Large intestine (tissue), 3 donors: ENCODE data around the gene C3orf52. TPM values are rescaled to one million over a fixed set of nuclear protein-coding genes. Genes with fewer than 3 reads are reported as not detected.

Experiments used
- DNase-seq, 2 donors: peaks; one replicate each; pipeline versions ENCODE4 v3.0.0 to v3.0.0-alpha.2; 2013
- H3K27ac ChIP-seq: one replicate; pipeline ENCODE4 v1.5.1; 2013; ENCODE audit warnings: low read length
- H3K27me3 ChIP-seq: 2 replicates; pipeline ENCODE4 v1.6.1; 2013; ENCODE audit warnings: low read length; ENCODE audit not compliant: control insufficient read depth, insufficient read depth
- H3K36me3 ChIP-seq: 2 replicates; pipeline ENCODE4 v1.6.1; 2013; ENCODE audit warnings: low read length; ENCODE audit not compliant: control insufficient read depth, insufficient read depth
- H3K4me1 ChIP-seq: one replicate; pipeline ENCODE4 v1.6.1; 2013; ENCODE audit warnings: low read length; ENCODE audit not compliant: control insufficient read depth, insufficient read depth
- H3K4me3 ChIP-seq: one replicate; pipeline ENCODE4 v1.5.1; 2013; ENCODE audit warnings: low read length
- H3K9me3 ChIP-seq: one replicate; pipeline ENCODE4 v1.6.1; 2013; ENCODE audit warnings: mild to moderate bottlenecking, low read depth, low read length, moderate library complexity; ENCODE audit not compliant: control insufficient read depth
- WGBS: methylation state at CpG from one replicate; pipeline ENCODE4 v1.1.5; 2013; ENCODE audit warnings: low lambda C conversion rate; ENCODE audit not compliant: insufficient coverage; 5-methylcytosine and 5-hydroxymethylcytosine counted together
- polyA plus RNA-seq: library from polyadenylated mRNA; unstranded; fragments of 120-200 nt; gene quantifications from one replicate; pipeline ENCODE4 v1.2.1, GENCODE V29; 2013

C3orf52 gene
- polyA plus RNA-seq, 1 donor, result 14.1 TPM

DNA sequence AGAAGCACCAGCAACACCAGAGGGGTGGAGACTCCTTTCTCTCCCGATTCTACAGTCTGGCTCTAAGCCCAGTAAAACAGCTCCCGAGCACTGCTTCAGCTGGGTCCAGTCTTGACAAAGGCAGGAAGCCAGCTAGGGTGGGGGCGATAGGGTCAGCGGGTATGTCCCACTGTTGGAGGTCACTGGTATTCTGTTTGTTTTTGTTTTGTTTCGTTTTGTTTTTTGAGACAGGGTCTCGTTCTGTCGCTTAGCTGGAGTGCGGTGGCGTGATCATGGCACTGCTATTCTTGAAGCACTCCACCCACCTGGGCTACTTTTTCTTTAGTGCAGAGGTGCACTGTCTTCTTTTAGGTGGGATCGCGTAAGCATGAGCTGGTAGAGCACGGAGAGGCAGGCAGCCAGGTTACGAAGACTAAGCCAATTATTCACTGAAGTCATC, 30.6 kb downstream of the C3orf52 start:
- H3K27me3 ChIP-seq, result no peaks in the 10 kb centered on the region
- no peaks in the 10 kb centered on the region for H3K4me1 ChIP-seq
- no peak overlapping the region for H3K27ac ChIP-seq
- no CpG with 5 or more reads among the region's 13 CpGs for WGBS
- no peaks in the 10 kb centered on the region for H3K9me3 ChIP-seq
- H3K36me3 ChIP-seq, result peaks cover 3% of the 10 kb centered on the region
- DNase-seq, result no peak
- H3K4me3 ChIP-seq, result no peak overlapping the region

DNA sequence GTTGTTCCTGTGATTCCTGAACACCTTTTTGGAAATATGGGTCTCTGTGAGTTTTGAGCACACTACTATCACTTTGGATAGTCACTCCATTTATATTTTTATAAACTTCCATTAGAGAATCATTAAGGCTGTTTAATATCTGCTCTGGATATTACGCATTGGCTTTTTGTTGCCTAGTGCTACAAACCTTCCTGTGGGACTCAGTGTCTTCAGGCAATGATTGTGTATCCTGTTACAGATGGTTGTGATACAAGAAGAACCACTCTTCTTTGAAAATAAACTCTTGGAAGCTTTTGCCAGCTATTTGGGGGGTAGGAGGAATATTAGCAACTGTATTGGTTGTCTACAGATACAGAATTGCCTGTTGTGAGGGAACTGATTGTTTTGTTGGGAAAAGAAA, 31.2 kb downstream of the C3orf52 start:
- DNase-seq, result no peak
- H3K36me3 ChIP-seq, result peaks cover 3% of the 10 kb centered on the region
- no peak overlapping the region for H3K27ac ChIP-seq
- H3K27me3 ChIP-seq, result no peaks in the 10 kb centered on the region
- WGBS, result no CpG with 5 or more reads among the region's 1 CpG
- H3K4me3 ChIP-seq, result no peak overlapping the region
- no peaks in the 10 kb centered on the region for H3K9me3 ChIP-seq
- no peaks in the 10 kb centered on the region for H3K4me1 ChIP-seq

DNA sequence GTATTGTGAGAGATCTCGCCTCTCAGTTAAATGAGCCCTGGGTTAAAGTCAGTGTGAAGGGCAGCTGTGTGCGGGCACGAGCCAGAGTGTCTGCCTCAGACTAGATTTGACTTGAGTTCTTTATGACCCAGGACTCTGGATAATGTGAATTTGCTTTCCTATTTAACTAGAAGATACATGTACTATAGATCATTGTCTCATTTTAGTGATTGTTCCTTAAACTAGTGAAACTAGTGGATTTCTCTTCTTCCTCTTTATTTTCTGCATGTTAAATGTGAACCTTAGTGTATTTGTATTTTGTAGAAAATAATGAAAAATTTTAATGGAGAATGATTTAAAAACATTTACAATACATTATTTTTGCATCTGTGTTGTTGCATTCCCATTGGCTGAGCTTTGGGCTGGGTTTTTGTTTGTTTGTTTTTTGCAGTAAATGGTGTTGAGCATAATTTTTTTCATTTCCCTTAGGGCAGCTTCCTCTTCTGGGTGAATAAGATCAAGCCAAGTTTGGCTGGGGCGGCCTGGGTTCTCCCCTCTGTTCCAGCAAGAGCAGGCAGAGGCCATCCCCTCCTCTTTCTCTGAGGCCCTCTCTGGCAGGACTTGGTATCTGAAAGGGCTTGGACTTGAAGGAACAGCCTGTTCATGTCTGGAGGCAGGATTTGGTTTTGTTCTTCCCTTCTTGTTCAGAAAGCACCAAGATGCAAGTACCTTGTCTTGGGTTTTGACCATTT, 31.8 kb downstream of the C3orf52 start:
- H3K36me3 ChIP-seq, result peaks cover 2% of the 10 kb centered on the region
- no peaks in the 10 kb centered on the region for H3K9me3 ChIP-seq
- no peaks in the 10 kb centered on the region for H3K27me3 ChIP-seq
- DNase-seq, result no peak
- no peaks in the 10 kb centered on the region for H3K4me1 ChIP-seq
- H3K27ac ChIP-seq, result no peak overlapping the region
- WGBS, result no CpG with 5 or more reads among the region's 4 CpGs
- H3K4me3 ChIP-seq, result no peak overlapping the region

DNA sequence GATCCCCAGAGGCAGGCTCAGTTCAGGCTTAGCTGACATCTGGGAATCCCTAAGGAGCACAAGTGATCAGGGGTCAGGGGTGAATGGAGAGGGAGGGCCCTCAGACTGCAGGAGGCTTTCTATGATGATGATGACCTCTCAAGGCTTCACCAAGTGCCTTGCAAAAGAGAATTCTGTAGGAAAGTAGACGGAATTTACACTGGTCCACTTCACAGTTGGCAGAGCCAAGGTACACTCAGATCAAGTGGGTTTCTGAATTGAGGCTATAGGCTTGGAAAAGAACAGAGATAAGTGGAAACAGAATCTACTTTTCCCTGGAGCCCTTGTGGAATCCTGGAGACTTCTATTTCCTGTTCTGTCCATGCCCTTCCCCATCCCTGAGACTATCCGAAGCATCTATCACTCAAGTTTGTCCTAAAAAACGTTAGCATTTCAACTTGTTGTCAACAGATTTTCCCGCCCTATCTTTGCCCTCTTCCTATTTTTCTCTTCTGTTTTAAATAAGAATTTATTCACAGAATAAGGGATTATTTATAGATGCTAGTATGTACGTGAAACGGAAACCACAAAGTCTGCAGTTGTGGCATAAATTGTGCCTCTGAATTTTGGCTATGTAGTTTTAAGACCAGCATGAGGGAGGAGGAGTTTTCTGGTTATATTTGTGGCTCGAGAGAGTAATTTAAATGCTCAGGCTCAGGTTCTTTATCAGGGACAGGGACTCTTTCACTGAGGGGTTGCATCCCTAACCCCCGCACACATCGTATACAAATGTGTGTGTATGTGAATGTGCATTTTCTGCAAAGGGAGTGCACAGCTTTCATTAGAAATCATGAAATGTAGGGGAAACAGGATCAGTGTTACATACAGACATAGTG, 34.0 kb downstream of the C3orf52 start:
- WGBS, result 93% methylated on average over 4 of the region's 9 CpGs
- no peak for DNase-seq
- Histone ChIP-seq H3K27me3 (no peaks in the 10 kb centered on the region), H3K36me3 (no peaks in the 10 kb centered on the region), H3K27ac (no peak overlapping the region), H3K4me3 (no peak overlapping the region), H3K9me3 (no peaks in the 10 kb centered on the region), H3K4me1 (no peaks in the 10 kb centered on the region)

DNA sequence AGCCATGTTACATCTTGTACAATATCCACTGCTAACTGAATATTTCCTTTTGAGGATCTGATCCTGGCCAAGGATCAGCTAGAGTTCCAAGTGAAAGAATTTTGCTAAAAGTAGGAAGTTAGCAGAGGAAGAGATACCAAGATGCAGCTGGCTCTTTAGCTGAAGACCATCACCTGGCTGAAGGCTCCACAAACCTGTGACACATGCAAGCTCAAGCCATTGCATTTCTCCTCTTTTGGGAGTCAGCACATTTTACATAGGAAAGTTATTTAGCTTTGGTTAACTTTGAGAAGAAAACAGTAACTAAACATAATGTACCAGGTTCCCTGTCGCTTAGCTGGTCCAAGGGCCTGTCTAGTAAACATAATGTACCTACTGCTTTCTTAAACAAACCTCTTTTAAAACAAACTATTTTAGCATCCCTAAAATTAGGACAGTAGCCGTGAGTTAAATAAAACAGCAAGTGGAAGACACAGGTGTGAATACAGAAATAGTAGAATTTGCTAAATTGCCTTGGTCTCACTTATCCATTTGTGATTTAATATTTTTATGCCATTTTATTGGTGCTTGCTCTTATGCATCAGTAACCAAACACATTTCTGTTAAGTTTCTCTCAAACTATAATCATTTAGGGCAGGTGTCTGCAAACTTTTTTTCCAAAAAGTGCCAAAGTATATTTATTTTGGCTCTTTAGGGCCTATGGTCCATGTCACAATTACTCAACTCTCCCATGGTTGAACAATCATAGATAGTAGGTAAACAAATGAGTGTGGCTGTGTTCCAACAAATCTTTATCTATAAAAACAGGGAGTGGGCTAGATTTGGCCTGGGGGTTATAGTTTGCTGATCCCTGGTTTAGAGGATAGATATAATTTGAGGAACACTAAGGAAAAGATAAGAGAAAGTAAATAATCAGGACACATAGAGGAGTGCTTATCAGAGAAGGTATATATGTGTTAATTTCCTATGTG, 35.7 kb downstream of the C3orf52 start:
- Histone ChIP-seq H3K4me1 (no peaks in the 10 kb centered on the region), H3K36me3 (no peaks in the 10 kb centered on the region), H3K27me3 (no peaks in the 10 kb centered on the region), H3K27ac (no peak overlapping the region), H3K4me3 (no peak overlapping the region), H3K9me3 (no peaks in the 10 kb centered on the region)
- WGBS, result 100% methylated on average over 1 of the region's 2 CpGs
- DNase-seq, result no peak

DNA sequence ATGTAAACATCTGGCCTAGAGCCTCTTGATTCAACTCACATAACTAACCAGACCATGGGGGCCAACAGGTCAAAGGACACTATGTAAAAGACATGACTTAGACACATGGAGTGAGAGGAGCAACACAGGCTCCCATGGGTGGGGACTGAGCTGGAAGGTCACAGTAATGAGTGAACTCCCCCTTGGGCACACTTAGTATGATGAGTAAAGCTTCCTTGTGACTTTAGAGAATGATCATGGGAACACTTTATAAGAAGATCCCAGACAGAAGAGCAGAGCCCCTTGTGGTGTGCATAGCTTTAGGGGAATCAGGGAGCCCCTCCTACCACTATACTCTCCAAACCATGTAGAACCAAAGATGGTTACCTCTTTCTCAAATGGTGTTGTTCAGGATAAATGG, 36.7 kb downstream of the C3orf52 start:
- Histone ChIP-seq H3K27ac (no peak overlapping the region), H3K4me3 (no peak overlapping the region), H3K9me3 (no peaks in the 10 kb centered on the region), H3K27me3 (no peaks in the 10 kb centered on the region), H3K36me3 (no peaks in the 10 kb centered on the region), H3K4me1 (no peaks in the 10 kb centered on the region)
- DNase-seq, result no peak

DNA sequence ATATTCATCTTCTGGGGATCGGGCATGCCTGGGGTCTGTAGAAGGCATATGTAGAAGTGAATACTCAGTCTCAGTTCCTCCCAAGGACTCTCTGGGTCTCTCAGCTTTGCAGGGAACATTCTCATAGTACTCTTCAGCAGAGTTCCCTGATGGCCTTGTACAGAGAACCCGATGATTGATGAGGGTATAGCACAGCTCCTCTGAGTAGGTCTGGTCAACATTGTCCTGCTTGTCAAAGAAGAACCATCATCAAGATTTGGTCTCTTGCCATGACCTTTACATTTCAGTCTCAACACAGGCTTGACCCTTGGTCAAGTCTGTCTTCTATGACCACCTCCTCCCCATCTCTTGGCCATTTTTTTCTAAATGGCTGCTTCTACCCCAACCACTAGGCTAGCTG, 37.4 kb downstream of the C3orf52 start:
- Histone ChIP-seq H3K36me3 (no peaks in the 10 kb centered on the region), H3K27me3 (no peaks in the 10 kb centered on the region), H3K4me1 (no peaks in the 10 kb centered on the region), H3K9me3 (no peaks in the 10 kb centered on the region), H3K4me3 (no peak overlapping the region), H3K27ac (no peak overlapping the region)
- DNase-seq, result no peak
- no CpG with 5 or more reads among the region's 2 CpGs for WGBS

DNA sequence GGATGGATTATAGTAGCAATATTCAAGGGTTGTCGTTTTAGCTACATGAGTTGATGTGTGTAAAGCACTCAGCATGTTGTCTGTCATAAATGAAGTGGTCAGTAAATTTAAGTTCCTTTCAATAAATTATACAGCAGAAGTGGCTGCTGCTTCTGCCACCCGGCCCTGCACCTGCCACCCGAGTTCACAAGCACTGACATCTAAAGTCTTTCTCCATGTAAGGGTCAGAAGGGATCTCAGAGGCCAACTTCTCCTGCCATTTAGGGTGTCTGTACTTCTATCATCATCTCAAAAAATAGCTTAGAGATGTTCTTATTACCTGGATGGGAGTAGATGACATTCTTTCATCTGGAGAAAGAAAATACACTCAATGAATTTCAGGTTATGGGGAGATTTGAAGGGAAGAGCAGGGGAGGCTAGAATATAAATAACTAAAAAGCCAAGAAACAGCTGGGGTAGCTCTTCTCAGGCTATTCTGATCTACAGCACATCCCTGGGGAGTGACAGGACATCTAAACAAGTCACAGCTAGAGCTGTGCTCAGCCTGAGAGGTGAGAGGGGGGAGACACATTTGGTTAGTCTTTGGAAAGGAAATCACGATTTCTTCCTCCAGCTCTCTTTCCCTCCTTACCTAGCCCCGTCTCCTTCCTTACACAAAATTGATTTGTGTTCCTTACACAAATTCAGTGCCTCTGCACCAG, 38.9 kb downstream of the C3orf52 start:
- Histone ChIP-seq H3K4me3 (no peak overlapping the region), H3K27me3 (no peaks in the 10 kb centered on the region), H3K36me3 (no peaks in the 10 kb centered on the region), H3K4me1 (no peaks in the 10 kb centered on the region), H3K9me3 (no peaks in the 10 kb centered on the region), H3K27ac (no peak overlapping the region)
- no peak for DNase-seq
- WGBS, result no CpG with 5 or more reads among the region's 5 CpGs

DNA sequence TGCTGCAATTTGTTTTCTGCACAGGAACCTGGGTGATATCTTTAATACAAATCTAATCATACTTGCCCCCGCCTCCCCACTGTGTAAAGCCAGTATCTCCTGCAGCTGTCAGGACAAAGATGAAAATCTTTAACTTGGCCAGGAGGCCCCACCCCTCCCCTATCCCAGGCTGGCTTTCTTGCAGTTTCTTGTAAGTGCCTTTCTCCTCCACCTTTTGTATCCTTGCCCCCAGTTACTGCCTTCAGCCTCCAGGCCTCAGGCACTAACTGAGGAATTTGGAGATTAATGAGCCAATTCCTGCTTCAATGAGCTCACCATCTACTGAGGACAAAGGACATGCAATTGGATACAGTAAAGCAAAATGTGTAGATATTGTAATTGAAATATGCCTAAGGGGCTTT, 40.3 kb downstream of the C3orf52 start:
- Histone ChIP-seq H3K4me1 (no peaks in the 10 kb centered on the region), H3K36me3 (no peaks in the 10 kb centered on the region), H3K9me3 (no peaks in the 10 kb centered on the region), H3K27ac (no peak overlapping the region), H3K4me3 (no peak overlapping the region), H3K27me3 (no peaks in the 10 kb centered on the region)
- no peak for DNase-seq
- no CpG with 5 or more reads among the region's 1 CpG for WGBS
